ENCODE results near the gene ZNF217. TPM values are rescaled to one million over a fixed set of nuclear protein-coding genes. Genes with fewer than 3 reads are reported as not detected.
"Not testable (repeated sequence)": the region's sequence is repeated elsewhere in the genome, so short reads cannot be mapped to it uniquely, and the experiment has no call there.

ZNF217 gene
- total RNA-seq, 1 donor from 2014 or later = 44.8 TPM

DNA sequence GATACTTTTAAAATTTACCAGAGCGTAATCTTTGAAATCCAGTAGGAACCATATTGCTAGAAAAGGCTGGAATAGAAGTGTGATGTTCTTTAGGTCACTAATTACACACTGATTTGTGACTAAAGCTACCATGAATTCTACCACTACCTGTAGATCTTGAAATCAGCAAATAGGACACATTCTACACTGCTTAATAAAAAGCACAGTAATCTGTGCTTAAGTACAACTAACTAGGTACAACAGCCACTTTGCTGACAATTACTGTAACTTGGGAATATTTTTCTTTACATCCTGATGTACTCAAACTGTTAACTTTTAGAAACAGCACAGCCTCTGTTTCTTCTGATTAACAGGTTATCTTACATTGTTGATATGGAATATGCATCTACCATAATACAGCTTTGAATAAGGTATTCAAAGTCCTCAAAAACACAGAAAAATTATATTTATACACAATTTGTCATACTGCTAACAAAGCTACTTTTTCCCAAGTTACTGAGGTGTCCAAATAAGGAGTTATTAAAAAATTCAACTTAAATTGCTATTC, 6.4 kb downstream of the ZNF217 start:
- DNase-seq; ATAC-seq; H3K4me3 ChIP-seq; H3K27me3 ChIP-seq (ENCODE audit: low read depth); intact Hi-C loops (cut with DNase I); H3K9me3 ChIP-seq; H3K36me3 ChIP-seq: not testable (repeated sequence)
- Histone ChIP-seq H3K4me1 (peaks cover 49% of the 10 kb centered on the region), H3K27ac (peak overlapping the region; percentile 20)

DNA sequence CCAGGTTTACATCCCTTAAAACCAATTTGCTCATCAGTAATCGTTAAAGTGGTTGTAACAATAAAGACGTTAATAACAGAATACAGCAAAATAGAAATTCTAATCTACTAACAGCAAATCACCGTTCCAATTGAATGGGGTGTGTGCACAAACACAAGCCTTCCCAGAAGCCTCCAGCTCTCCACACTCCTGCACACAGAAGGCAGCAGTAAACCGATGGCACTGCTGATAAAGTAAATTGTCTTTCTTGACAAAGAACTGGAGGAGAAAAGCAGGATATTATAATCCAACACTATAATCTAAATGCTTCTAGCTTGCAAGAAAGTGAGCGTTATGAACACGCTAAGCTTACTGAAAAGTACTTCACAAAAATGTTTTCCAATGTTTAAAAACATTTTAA, 7.0 kb downstream of the ZNF217 start:
- H3K4me1 ChIP-seq = peaks cover 55% of the 10 kb centered on the region

DNA sequence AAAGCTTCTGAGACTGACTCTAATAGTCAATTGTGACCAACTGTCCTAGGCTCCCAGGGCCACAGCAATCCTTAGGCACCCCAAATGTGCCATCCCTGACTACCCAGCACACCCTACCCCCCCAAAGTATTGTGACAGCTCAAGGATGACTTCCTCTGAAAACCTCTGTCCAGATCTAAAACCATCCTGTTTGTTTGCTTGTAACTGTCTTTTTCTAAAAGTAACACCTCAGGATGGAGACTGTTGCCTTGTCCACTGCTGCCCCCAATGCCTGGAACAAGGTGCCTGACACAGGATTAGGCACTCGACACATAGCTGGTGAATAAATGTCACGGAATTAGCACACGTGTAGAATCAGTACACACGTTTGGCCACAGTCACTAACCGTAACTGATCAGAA, 7.7 kb downstream of the ZNF217 start:
- DNase-seq = not testable (repeated sequence)

More for the DNA sequence above, 7.0 kb downstream of the ZNF217 start:
- H3K9me3 ChIP-seq = no peaks in the 10 kb centered on the region
- DNase-seq = no peak
- TF ChIP-seq, protein P1, sequence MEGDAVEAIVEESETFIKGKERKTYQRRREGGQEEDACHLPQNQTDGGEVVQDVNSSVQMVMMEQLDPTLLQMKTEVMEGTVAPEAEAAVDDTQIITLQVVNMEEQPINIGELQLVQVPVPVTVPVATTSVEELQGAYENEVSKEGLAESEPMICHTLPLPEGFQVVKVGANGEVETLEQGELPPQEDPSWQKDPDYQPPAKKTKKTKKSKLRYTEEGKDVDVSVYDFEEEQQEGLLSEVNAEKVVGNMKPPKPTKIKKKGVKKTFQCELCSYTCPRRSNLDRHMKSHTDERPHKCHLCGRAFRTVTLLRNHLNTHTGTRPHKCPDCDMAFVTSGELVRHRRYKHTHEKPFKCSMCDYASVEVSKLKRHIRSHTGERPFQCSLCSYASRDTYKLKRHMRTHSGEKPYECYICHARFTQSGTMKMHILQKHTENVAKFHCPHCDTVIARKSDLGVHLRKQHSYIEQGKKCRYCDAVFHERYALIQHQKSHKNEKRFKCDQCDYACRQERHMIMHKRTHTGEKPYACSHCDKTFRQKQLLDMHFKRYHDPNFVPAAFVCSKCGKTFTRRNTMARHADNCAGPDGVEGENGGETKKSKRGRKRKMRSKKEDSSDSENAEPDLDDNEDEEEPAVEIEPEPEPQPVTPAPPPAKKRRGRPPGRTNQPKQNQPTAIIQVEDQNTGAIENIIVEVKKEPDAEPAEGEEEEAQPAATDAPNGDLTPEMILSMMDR (IDR thresholded peaks at IDR 0.05) = no peak
- intact Hi-C loops (cut with DNase I) = no loop called here
- H3K27ac ChIP-seq = peak overlapping the region; percentile 20
- ATAC-seq = no peak
- H3K4me3 ChIP-seq = peak overlapping the region; percentile 3
- H3K36me3 ChIP-seq = peaks cover 12% of the 10 kb centered on the region
- H3K27me3 ChIP-seq (ENCODE audit: low read depth) = no peaks in the 10 kb centered on the region

DNA sequence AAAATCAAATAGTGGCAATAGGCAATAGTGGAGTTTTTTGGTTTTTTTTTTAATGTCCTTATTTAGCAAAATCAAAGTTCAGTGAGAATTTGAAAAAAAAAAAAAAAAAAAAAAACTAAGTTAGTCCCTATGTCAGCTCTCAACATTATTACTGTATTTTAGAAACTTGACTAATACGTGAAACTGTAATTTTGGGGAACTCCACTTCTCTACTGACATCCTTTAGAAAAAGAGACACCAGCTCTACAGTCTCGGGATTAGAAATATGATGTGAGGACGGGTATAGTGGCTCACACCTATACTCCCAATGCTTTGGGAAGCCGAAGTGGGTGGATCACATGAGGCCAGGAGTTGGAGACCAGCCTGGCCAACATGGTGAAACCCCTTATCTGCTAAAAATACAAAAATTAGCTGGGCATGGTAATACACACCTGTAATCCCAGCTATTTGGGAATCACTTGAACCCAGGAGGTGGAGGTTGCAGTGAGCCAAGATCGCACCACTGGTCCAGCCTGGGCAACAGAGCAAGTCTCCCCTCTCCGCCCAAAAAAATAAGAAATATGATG, 8.6 kb downstream of the ZNF217 start:
- DNase-seq; H3K9me3 ChIP-seq; ATAC-seq; H3K27me3 ChIP-seq (ENCODE audit: low read depth); H3K4me3 ChIP-seq; intact Hi-C loops (cut with DNase I): not testable (repeated sequence)
- Histone ChIP-seq H3K36me3 (peaks cover 21% of the 10 kb centered on the region), H3K4me1 (peaks cover 67% of the 10 kb centered on the region), H3K27ac (peak overlapping the region; percentile 41)

More for the DNA sequence above, 7.7 kb downstream of the ZNF217 start:
- H3K4me1 ChIP-seq = peaks cover 62% of the 10 kb centered on the region
- H3K27me3 ChIP-seq (ENCODE audit: low read depth); H3K27ac ChIP-seq; ATAC-seq; H3K9me3 ChIP-seq; intact Hi-C loops (cut with DNase I): not testable (repeated sequence)
- H3K4me3 ChIP-seq = peak overlapping the region; percentile 3
- H3K36me3 ChIP-seq = peaks cover 19% of the 10 kb centered on the region

DNA sequence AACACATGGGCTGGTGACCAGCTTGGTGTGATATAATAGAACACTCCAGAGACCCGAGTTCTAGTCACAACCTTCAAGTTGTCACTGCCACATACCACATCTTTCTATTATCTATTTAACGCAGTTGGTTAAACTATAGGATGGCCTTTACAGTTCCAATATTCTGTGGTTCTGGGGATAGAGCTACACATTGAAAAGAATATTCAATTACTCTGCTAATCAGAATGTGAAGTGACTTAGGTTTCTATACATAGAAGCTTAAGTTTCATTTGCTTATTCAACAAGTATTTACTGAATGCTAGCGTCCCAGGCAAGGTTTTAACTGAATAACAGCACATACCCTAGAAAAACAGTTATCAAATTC, 9.1 kb downstream of the ZNF217 start:
- H3K27me3 ChIP-seq (ENCODE audit: low read depth); ATAC-seq; DNase-seq; intact Hi-C loops (cut with DNase I); H3K9me3 ChIP-seq; H3K4me3 ChIP-seq: not testable (repeated sequence)
- H3K27ac ChIP-seq = peak overlapping the region; percentile 36
- peaks cover 72% of the 10 kb centered on the region for H3K4me1 ChIP-seq
- H3K36me3 ChIP-seq = peaks cover 21% of the 10 kb centered on the region

DNA sequence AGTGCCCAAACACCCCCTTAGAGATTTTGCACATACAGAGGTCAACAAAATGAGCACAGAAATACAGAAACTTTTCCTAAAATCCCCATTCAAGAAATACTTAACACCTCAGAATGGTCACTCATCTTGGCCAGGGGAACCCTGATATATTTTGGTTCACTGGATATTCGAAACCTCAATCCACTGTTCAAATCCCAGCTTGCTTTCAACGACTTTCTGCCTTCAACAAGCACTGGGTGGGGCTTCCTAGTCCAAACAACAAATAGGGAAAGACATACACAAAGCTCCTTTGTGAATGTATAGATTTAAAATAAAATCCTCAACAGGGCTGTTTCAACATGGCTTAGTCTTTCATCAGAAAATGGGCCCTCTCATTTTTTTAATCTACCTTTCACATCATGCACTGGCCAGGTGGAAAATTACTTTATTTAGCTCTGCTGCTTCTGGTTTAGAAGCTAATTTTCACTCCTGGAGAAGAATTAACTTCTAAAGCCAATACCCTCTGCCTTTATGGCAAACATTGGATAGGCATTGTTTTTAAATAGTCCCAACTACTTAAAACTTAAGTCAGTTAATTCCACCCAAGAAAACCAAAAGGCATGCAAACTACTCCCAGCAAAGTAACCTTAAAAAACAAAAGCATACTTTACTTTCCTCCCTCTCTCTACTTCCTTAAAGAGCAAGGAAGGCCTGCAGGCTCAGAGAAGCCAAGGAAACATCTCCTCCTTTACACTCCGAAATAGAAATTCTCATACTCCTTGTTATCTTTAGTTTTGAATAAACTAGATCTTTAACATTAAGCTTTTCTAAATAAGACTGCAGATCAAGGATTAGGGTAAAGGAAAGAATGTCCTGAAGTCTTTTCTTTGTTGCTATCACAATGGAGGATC, 9.7 kb downstream of the ZNF217 start:
- Histone ChIP-seq H3K4me1 (peaks cover 75% of the 10 kb centered on the region), H3K27ac (peak overlapping the region; percentile 74), H3K36me3 (peaks cover 21% of the 10 kb centered on the region)
- H3K9me3 ChIP-seq; intact Hi-C loops (cut with DNase I); DNase-seq; H3K27me3 ChIP-seq (ENCODE audit: low read depth); ATAC-seq; H3K4me3 ChIP-seq: not testable (repeated sequence)

DNA sequence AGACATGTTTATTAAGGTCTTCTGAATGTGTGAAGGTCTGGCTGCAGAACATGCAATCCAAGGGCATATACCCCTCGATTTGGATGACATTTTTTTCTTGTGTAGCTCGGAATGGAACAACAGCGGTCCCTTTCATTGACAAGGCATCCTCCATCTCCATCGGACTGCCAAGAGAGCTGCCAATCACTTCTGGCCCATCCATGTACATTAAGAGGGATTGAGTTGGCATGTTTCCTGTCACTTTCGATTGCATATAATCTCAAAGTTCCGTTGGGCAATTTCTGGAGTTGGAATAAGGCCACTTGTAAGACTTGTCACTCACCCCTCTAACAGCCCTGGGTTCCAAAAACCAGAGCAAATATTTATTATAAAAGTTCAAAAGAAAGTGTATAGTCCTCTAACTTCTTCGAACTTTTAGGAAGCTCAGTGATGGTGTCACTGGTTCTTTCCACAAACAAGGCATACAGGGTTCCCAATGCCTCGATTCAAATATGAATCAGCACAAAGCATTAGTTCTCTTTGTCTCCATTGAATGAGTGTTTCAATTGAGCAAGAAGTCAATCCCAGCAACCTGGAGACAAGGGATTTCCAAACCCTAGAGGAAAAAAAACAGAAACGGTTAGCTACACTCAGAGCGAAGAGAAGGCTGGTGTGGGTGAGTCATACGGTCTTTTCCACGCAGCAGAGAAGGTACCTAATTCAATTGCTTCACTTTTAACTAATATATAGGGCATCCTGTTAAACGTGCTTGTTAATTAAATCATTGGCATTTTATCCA, 10.9 kb downstream of the ZNF217 start:
- H3K4me1 ChIP-seq = peaks cover 86% of the 10 kb centered on the region
- H3K27ac ChIP-seq = peak overlapping the region; percentile 74
- DNase-seq = no peak
- ATAC-seq = peak; percentile 64 to 70
- H3K36me3 ChIP-seq = peaks cover 26% of the 10 kb centered on the region
- TF ChIP-seq, protein P1 (IDR thresholded peaks at IDR 0.05) = no peak
- peak overlapping the region; percentile 34 for H3K4me3 ChIP-seq
- H3K27me3 ChIP-seq (ENCODE audit: low read depth) = no peaks in the 10 kb centered on the region
- intact Hi-C loops (cut with DNase I) = no loop called here
- no peaks in the 10 kb centered on the region for H3K9me3 ChIP-seq
